HL-60/S4 treated with phorbol 12-myristate 13-acetate at 8.2 ng/mL for 4 days and 3 days (cell line): ENCODE results near the gene ADGRD1.

Experiments
- in situ Hi-C: fragments of 300-500 bp; cut with MboI; formaldehyde crosslinking; loops from 2 replicates; pipeline ENCODE4 v1.15.0; 2022; ENCODE audit warnings: low sequenced_read_pairs

The ADGRD1 gene

DNA sequence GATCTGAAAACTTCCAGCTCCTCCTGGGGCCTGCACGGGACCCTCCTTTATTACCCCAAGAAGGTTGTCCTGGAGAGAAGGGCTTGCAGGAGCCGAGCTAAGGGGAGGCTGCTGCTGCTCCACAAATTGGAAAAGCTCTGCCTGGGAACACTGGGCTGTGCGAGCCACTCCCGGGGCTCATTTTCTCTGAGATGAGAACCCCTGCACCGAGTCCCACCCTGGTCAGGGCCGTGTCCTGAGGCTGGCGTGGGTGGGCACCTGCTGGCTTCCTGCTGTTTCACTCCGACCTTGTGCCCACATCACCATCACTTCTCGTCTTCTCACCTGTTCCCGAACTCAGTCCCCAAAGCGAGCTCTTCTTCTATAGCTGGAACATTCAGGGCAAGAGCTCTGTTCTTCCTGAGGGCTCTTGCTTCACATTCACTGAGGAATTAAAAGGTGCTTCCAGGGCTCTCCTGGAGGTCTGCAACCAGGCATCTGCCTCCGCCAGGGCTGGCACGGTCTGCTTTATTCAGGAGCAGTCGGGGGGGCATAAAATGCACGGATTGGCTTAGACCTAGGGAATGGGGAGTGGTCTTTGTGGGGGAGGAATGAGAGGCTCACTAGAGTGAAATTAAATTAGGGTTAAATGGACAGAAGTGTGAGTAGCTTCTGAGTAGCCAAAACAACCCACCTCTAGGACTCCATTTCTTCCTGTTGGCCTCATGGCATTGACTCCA is 98.5 kb downstream of the ADGRD1 start:
- in situ Hi-C loops = no loop called here

GRCh38 chr12:131052929-131053328 is 99.2 kb downstream of the ADGRD1 start:
- in situ Hi-C loops = no loop called here

- in situ Hi-C loops = no loop called here
These were observed 99.9 kb downstream of the ADGRD1 start for GRCh38 chr12:131053567-131053966.

GRCh38 chr12:131054345-131055092 is 100.8 kb downstream of the ADGRD1 start:
- in situ Hi-C loops = no loop called here

DNA sequence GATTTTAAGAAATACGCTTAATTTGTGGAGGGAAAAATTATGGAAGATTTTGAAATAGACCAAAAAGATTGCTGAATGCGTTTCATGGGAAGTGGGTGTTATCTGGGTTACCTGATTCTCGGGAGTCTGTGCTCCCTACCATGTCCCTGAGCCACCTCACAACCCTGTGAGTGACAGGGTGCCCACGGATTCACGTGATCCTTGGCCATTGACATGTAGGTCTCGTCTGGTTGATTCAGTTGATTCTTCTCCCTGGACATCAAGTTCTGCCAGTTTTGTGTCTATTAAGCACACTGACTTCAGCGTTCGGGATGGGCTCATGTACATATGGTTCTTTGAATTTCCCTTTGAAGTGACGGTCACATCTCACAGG is 101.4 kb downstream of the ADGRD1 start:
- in situ Hi-C loops = no loop called here

DNA sequence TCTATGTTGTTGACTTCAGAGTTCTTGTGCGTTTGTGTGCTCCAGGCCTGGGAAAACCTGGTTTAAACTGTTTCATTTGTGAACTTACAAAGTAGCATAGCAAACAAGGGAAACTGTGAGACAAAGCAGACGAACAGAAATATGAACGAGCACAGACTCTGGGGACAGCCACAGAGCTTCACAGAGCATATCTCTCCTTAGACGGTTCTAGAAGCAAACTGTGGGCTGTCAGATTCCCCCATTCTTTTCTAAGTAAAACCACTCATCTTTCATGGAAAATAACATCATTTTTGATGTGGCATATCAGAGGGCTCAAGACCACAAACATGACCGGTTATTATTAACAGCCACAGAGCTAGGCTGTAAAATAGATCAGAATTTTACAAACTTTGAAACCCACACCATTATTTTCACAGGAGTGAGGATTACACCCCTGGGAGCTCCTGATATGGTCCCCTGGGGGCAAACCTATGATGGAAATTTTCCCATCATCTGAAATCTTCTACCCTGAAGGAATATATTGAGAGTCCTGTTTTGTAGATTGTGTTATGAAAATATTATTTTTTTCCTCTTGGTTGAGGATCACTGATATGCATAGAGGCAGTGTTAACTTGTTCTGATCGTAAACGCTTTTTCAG is 102.0 kb downstream of the ADGRD1 start:
- in situ Hi-C loops = no loop called here

- in situ Hi-C loops = no loop called here
These were observed 102.9 kb downstream of the ADGRD1 start for GRCh38 chr12:131056626-131057025.

DNA sequence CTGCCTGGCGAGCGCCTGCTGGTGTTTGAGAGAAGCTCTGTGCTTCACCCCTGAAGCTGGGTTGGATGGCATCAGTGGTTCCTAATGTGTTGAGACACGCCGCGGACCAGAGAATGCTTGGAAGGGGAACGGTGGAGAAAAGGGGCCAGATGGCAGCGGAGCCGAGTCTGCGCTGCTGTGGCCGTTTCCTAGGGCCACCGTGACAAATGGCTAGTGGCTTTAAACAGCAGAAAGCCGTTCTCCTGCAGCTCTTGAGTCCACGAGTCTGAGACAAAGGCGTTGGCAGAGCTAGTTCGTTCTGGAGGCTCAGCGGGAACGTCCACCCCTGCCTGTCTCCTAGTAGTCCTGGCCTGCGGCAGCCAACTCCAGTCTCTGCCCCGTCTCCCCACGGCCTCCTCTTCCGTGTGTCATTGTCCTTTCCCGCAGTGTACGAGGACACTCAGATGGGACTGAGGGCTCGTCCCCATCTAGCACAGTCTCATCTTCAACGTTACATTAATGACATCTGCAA is 103.6 kb downstream of the ADGRD1 start:
- in situ Hi-C loops = no loop called here

DNA sequence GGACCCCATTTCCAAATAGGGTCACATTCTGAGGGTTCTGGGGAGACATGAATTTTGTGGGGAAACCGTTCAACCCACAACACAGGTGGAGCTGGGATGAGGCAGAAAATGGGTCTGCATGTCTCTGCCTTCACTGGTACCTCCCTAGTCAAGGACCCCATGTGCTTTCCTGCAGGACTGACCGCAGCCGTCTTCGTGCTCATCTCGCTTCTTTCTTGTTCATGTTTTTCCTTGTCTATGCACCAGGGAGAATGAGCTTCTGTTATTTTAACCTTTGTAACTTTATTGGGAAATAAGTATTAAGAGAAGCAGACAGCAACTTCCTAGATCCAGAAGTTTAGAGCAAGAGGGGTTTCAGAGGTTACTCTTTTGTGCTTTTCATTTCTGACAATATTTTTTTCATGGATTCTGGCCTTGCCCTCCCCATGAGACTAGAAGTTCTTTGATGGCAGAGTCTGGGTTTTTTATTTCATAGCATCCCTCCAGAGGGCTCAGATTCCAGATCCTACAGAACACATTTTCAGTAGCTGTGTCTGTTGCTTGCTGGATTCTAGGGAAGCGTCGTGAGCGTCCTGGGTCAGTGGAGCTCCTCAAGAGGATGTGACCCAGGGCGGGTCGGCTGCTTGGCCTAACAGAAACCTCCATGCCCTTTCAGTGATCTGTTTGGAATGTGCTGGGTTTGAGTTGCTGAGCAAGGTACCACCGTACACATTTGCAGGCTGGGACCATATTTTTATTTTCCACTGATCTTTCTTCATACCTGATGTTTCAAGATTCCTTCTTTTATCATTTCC is 104.2 kb downstream of the ADGRD1 start:
- in situ Hi-C loops = no loop called here

DNA sequence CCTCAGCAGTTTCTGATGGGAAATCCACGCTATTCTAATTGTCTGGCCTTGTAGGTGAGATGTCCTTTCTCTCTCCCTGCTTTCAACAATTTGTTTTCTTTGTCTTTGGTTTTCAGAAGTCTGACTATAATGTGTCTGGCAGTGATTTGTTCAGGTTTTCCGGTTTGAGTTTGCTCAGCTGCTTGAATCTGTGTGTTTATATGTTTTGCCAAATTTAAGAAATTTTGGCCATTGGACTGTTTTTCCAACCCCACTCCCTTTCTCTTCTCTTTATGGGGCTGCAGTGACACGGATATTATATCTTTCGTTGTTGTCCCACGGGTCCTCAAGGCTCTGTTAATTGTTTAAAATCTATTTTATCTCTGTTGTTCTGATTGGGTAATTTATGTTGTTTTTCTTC is 105.0 kb downstream of the ADGRD1 start:
- in situ Hi-C loops = no loop called here

DNA sequence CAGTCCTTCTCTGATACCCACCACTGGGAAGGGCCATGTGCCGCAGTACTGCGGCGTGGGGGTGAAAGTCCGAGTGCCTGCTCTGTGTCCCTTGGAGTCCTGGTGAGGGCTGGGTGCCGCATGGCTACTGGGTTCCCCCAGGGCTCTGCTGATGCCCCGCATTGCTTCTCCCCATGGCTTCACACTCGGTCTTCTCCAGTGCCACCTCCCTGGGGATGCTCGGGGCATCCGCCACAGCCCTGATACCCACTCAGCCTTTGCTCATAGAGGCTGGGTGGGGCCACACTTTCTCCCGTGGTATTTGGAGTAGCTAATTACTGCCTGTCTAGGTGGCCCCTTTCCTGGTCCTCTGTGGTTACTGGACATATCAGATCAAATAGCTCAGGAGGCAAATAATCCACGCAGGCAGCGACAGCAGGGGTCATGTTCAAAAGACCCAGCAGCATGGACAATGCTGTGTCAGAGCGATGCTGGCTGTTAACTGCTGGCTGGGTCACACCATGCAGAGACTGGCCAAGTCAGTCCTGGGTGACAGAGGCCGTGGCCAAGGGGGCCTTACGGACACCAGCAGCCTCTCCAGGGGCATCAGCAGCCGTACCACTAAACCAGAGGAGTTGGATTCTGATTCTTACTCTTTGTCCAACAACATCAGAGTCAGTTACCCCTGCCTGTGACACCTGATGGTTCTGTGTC is 106.5 kb downstream of the ADGRD1 start:
- in situ Hi-C loops = no loop called here

DNA sequence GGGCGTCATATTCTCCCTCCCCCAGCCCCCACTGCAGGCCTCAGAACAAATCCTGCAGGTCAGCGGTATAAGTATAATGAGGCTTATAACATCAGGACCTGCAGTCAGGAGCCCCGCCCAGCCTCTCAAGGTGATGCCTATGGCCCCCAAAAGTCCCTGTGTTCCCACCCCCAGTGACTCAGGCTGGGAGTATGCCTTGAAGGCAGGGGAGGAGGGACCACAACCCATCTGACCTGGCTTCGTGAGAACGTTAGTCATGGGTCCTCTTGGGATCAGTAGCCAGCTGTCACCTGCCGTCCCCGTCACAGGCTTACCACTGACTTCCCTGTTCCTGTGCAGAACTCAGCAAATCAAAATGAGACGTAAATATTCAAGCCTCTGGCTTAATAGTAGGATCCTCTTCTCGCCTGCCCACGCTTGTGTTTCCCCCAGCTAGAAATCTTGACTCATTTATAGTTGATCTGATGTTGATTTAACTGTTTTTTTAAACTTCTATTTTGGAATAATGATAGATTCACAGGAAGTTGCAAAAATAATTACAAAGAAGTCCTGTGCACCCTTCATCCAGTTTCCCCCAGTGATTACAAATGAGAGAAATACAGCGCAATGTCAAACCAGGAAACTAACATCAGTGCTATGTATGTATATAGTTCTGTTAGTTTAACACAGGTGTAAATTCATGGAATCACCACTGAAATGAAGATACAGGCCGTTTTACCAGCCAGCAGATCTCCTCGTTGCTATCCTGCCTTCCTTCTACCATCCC is 107.5 kb downstream of the ADGRD1 start:
- in situ Hi-C loops = no loop called here

DNA sequence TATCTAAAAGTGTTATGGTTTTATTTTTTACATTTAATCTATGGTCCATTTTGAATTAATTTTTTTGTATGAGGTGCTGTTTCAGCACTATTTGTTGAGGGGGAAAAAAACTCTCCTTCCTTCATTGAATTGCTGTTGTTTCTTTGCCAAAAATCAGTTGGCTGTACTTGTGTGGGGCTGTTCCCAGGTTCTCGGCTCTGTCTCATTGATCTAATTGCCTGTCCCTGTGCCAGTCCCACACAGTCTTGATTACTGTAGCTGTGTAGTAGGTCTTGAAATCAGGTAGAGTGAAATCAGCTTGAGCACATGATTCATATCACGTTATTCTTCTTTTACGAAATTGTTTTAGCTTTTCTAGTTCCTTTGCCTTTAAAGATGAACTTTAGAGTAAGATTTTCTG is 109.7 kb downstream of the ADGRD1 start:
- in situ Hi-C loops = no loop called here

GRCh38 chr12:131063960-131064359 is 110.3 kb downstream of the ADGRD1 start:
- in situ Hi-C loops = no loop called here

- in situ Hi-C loops = no loop called here
These were observed 111.6 kb downstream of the ADGRD1 start for GRCh38 chr12:131065279-131065678.

- in situ Hi-C loops = no loop called here
These were observed 112.1 kb downstream of the ADGRD1 start for GRCh38 chr12:131065801-131066200.

DNA sequence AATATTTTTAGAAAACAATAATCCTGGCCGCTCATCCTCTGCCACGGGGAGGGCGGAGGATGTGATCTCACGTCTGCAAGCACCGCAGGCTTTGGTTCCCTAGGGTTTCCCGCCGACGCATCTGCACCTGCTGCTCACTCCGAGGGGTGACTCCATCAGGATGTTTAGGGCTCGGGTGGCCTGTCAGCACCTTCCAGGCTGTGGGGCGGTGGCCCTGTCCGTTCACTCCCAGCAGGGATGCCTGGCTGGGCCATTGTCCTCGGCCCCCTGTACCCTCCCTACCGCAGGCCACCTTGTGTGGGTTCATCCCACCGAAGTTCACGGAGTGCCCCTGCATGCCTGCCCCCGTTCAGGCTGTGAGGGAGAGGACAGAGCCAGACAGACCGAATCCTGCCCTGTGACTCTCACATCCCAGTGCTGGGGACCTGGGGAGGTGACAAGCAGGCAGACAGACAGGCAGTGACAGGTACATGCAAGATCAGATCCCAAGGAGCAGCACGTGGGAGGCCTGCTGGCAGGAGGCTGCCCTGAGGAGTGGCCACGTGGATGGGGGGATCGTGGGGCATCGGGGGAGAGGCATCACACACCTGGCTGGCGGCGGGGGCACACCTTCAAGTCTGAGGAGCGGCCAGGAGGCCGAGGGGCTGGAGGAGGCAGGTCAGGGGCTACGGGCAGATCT is 112.6 kb downstream of the ADGRD1 start:
- in situ Hi-C loops = no loop called here

DNA sequence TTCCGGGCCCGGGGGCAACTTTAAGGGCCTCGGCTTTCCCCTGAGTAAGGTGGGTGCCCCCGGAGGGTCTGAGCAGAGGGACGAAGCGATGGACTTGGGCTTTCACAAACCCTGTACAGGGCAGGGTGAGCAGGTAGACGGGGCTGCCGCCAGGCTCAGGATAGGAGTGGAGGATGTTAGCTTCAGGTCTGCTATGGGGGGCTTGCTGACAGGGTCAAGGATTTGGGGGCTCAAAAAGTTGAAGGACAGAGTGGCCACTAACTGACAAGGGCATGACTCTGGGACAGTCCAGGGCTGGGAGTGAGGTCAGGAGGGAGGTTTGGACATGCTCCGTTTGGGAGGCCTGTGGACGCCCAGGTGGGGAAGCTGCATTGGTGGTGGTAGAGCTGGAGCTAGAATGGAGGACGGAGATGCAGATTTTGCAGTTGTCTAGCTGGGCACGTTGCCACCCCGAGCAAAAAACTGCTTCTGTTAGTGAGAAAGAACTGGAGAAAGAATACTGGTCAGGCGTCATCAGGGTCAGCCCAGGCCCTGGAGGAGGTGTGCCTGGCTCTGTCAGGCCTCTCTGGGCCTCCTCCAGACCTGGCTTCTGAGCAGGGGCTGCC is 113.3 kb downstream of the ADGRD1 start:
- in situ Hi-C loops = no loop called here
